Measurements from ENCODE around the gene CCRL2.

- no peak for TF ChIP-seq JUN (IDR thresholded peaks at IDR 0.05; ENCODE audit: low read depth, low read length)
- no peak for TF ChIP-seq BACH1 (IDR thresholded peaks at IDR 0.05; ENCODE audit: low read length)
- TF ChIP-seq MAX (IDR thresholded peaks at IDR 0.05) = no peak
- TF ChIP-seq RAD21 (IDR thresholded peaks at IDR 0.05 in 1 of 2, conservative IDR thresholded peaks at IDR 0.05 in 1 of 2; ENCODE audit: low read depth in 2 of 2, low read length in 2 of 2) = no peak
Measured at GRCh38 chr3:46453526-46454208, 46.6 kb downstream of the CCRL2 start.

All from H1 (cell line).